HUES6 (cell line): ENCODE measurements around the gene CNNM1.

Experiments
- H3K27ac ChIP-seq: 2 replicates; pipeline ENCODE4 v1.7.0; 2013; ENCODE audit warnings: low read depth, mild to moderate bottlenecking, low read length, inconsistent platforms
- H3K27me3 ChIP-seq: 2 replicates; pipeline ENCODE4 v1.6.1; 2013; ENCODE audit warnings: low read length; ENCODE audit not compliant: control insufficient read depth, insufficient read depth
- H3K36me3 ChIP-seq: 2 replicates; pipeline ENCODE4 v1.6.1; 2013; ENCODE audit warnings: low read length; ENCODE audit not compliant: control insufficient read depth, insufficient read depth
- H3K4me1 ChIP-seq: 2 replicates; pipeline ENCODE4 v1.6.1; 2013; ENCODE audit warnings: low read length; ENCODE audit not compliant: control insufficient read depth, insufficient read depth
- H3K4me3 ChIP-seq: 2 replicates; pipeline ENCODE4 v1.5.1; 2013; ENCODE audit warnings: low read depth, low read length
- H3K9ac ChIP-seq: one replicate; pipeline ENCODE4 v1.6.1; 2013; ENCODE audit warnings: mild to moderate bottlenecking, low read length
- H3K9me3 ChIP-seq: 2 replicates; pipeline ENCODE4 v1.6.1; 2013; ENCODE audit warnings: low read depth, low read length; ENCODE audit not compliant: control insufficient read depth, insufficient read depth

The CNNM1 gene

DNA sequence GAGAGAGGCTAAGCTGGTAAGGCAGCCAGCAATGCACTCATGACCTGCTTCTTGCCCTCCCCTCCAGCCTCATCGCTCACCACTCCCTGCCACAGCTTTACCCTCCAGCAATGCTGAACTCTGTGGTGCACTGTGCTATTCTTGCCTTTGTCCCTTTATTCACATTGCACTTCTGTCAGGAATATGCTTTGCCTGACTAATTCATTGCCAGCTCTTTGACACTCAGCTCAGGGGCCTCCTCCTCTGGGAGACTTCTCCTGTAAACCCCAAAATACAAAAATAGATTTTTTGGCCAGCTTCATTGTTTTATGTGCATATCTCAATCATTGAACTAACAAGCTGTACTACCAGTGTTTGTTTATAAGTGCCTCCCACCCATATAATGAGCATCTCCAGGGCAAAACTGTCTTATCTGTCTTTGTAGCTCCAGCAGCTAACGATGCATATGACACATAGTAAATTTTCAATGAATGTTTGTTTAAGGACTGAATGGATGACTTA is 8.2 kb downstream of the CNNM1 start:
- no peak overlapping the region for H3K9ac ChIP-seq
- H3K27ac ChIP-seq: no peak overlapping the region
- no peaks in the 10 kb centered on the region for H3K4me1 ChIP-seq

DNA sequence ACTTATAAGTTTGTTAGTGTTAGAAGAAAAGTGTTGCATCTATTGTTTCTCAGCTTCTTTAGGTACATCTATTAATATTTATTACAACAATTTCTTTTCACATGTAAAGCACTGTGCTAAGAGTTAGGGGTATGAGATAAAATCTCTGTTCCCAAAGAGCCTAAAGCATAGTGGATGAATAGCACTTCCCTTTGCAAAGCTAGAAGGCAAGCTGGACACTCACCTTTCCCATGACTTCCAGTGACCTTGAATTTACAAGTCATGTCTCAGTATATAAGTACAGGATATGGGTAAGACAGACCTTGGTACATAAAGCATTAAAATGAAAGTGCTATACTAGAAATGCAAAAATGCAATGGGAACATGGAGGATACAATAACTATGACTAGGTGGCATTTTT is 8.7 kb downstream of the CNNM1 start:
- H3K9ac ChIP-seq: no peak overlapping the region
- H3K9me3 ChIP-seq: peaks cover 6% of the 10 kb centered on the region
- H3K36me3 ChIP-seq: no peaks in the 10 kb centered on the region
- peaks cover 23% of the 10 kb centered on the region for H3K27me3 ChIP-seq
- H3K4me1 ChIP-seq: no peaks in the 10 kb centered on the region
- H3K4me3 ChIP-seq: no peak overlapping the region
- no peak overlapping the region for H3K27ac ChIP-seq

More for the DNA sequence above, 8.2 kb downstream of the CNNM1 start:
- H3K4me3 ChIP-seq: no peak overlapping the region
- H3K36me3 ChIP-seq: no peaks in the 10 kb centered on the region
- H3K9me3 ChIP-seq: peaks cover 6% of the 10 kb centered on the region
- H3K27me3 ChIP-seq: peaks cover 28% of the 10 kb centered on the region

DNA sequence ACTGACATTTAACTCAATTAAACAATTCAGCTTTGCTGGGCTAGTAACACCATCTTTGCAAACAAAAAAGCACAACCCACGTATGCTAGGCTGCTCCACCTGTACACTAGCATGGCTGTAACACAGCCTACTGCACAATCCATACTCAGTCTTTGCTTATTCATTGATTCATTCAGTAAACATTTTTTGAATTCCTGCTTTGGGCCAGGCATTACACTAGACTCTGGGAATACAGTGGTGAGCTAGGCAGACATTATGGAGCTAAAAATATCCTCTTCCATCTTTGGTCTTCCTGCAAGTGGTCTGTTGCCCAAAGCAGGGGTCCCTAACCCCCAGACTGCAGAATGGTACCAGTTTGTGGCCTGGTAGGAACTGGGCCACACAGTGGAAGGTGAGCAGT is 9.9 kb downstream of the CNNM1 start:
- H3K9me3 ChIP-seq: peaks cover 6% of the 10 kb centered on the region
- no peak overlapping the region for H3K9ac ChIP-seq
- H3K27me3 ChIP-seq: peaks cover 13% of the 10 kb centered on the region; the same call in 1 of the 2 replicates
- H3K36me3 ChIP-seq: no peaks in the 10 kb centered on the region
- H3K4me1 ChIP-seq: no peaks in the 10 kb centered on the region
- H3K4me3 ChIP-seq: no peak overlapping the region
- no peak overlapping the region for H3K27ac ChIP-seq

DNA sequence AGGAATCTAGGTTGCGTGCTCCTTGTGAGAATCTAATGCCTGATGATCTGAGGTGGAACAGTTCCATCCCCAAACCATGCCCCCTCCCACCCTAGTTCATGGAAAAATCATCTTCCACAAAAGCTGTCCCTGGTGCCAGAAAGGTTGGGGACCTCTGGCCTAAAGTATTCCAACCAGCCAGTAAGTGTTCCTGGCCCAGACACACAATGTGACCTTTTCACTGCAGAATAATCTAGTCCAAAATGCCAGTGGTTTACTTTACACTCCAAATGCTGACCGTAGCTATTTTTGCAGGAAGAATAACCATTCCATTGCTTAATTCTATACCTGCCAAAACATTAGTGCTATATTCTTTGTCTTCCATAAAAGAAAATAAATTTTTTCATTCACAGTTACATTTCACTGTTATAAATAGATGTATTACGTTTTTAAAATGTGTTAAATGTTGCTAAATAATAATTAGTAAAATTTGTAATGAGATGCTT is 10.4 kb downstream of the CNNM1 start:
- Histone ChIP-seq H3K27ac (no peak overlapping the region), H3K36me3 (no peaks in the 10 kb centered on the region), H3K9ac (no peak overlapping the region)

DNA sequence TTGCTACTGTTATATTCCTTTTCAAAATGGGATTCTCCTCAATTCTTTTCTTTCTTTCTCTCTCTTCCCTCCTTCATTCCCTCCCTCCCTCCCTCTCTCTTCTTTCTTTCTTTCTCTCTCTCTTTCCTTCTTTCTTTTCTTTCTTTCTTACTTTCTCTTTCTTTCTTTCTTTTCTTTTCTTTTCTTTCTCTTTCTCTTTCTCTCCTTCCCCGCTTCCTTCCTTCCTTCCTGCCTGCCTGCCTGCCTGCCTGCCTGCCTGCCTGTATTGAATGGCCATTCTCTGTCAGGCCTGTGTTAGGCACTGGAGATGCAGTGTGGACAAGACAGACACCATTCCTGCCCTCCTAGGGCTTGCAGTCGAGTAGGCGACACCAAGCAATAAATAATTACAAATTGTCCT is 11.5 kb downstream of the CNNM1 start:
- no peak overlapping the region for H3K27ac ChIP-seq
- peaks cover 6% of the 10 kb centered on the region for H3K9me3 ChIP-seq
- peaks cover 9% of the 10 kb centered on the region; the same call in 1 of the 2 replicates for H3K27me3 ChIP-seq
- H3K9ac ChIP-seq: no peak overlapping the region
- H3K4me1 ChIP-seq: peaks cover 11% of the 10 kb centered on the region; the same call in 1 of the 2 replicates
- H3K36me3 ChIP-seq: no peaks in the 10 kb centered on the region
- no peak overlapping the region for H3K4me3 ChIP-seq

More for the DNA sequence above, 10.4 kb downstream of the CNNM1 start:
- Histone ChIP-seq H3K4me1 (peaks cover 4% of the 10 kb centered on the region; the same call in 1 of the 2 replicates), H3K27me3 (peaks cover 12% of the 10 kb centered on the region; the same call in 1 of the 2 replicates), H3K4me3 (no peak overlapping the region), H3K9me3 (peaks cover 6% of the 10 kb centered on the region)

DNA sequence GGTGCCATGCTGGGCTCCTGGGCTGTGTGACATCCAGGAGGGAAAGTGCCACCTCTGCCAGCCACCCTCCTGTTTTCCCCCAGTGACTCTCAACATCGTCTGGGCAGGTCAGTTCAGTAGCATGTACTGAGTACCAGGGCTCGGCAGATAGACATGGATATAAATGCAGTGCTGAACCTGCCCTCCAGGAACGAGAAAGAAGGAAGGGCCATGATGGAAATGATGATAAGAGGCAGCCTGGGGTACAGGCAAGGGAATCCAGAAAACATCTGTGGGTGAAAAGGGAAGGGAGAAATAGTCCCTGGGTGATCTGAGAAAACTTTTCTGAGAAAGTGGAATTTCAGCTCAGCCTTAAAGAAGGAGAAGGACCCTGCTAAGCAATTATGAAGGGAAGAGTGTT is 12.1 kb downstream of the CNNM1 start:
- Histone ChIP-seq H3K9me3 (peaks cover 6% of the 10 kb centered on the region), H3K27ac (no peak overlapping the region), H3K36me3 (no peaks in the 10 kb centered on the region), H3K4me1 (peaks cover 11% of the 10 kb centered on the region; the same call in 1 of the 2 replicates), H3K4me3 (no peak overlapping the region), H3K9ac (no peak overlapping the region), H3K27me3 (peaks cover 3% of the 10 kb centered on the region; the same call in 1 of the 2 replicates)

DNA sequence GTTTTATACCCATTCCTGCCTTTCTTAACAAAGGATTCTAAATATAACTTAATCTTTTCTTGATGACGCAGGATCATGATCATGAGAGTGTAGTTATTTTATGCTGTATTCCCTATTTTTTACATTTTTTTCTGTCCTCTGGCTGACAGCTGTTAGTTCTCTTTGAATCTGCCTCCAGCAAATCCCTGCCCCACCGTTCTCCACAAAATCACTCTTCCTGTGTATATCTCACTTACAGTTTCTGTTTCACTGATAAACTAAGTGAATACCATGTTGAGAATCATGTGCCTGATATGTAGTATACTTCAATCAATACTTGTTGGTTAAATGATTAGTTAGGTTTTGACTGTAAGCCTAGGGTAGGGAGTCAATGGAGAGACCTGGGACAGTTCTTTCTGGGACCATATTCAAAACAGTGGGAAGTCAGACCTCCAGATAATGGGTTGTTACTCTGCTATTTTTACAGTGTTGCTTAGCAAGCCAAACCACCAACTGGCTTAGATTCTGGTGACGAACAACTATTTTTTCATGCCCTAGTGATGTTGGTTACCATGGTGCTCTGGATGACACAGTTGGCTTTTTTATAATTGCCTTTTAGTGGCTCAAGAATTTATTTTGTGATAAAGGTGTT is 12.8 kb downstream of the CNNM1 start:
- Histone ChIP-seq H3K27ac (no peak overlapping the region), H3K27me3 (peaks cover 3% of the 10 kb centered on the region; the same call in 1 of the 2 replicates), H3K9me3 (peaks cover 6% of the 10 kb centered on the region), H3K9ac (no peak overlapping the region), H3K36me3 (no peaks in the 10 kb centered on the region), H3K4me1 (peaks cover 11% of the 10 kb centered on the region; the same call in 1 of the 2 replicates), H3K4me3 (no peak overlapping the region)

DNA sequence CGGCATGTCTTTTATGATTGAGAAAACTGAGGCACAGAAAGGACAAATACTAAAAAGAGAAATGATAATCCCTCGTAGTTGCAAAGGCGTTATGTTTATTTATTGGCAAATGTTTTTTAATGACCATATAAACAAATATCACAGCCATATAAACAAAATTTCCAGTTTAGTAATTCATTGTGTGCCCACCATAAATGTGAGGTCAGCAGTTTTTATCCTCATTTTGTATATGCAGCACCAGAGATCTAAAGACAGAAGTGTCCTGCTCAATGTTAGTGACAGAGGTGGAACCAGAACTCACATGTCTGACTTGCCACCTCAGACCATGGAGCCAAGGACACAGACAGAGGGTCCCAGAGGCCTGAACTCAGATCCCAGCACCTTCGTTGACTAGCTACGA is 14.1 kb downstream of the CNNM1 start:
- Histone ChIP-seq H3K9ac (no peak overlapping the region), H3K9me3 (peaks cover 6% of the 10 kb centered on the region), H3K4me1 (peaks cover 11% of the 10 kb centered on the region; the same call in 1 of the 2 replicates), H3K27me3 (peaks cover 3% of the 10 kb centered on the region; the same call in 1 of the 2 replicates), H3K36me3 (no peaks in the 10 kb centered on the region), H3K4me3 (no peak overlapping the region), H3K27ac (no peak overlapping the region)

DNA sequence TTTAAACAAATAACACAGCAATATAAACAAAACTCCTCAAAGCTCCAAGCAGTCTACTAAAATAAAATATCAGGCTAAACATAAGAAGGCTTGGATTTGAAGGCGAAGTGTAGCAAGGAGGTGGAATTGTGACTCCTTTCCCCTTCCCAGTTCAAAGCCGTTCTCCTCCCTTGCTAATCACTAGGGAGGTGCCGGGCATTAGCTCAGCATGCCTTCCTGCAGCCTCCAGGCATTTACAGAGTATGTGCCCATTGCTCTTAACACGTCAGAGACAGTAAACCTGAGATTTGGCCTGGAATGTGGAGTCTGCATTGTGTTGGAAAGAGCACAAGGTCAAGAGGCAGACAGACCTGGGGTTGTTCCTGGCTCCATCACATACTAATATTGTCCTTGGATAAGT is 15.6 kb downstream of the CNNM1 start:
- Histone ChIP-seq H3K36me3 (no peaks in the 10 kb centered on the region), H3K27me3 (peaks cover 3% of the 10 kb centered on the region; the same call in 1 of the 2 replicates), H3K27ac (no peak overlapping the region; the same call in 1 of the 2 replicates), H3K4me3 (no peak overlapping the region), H3K9ac (no peak overlapping the region), H3K4me1 (peaks cover 11% of the 10 kb centered on the region; the same call in 1 of the 2 replicates), H3K9me3 (no peaks in the 10 kb centered on the region)

DNA sequence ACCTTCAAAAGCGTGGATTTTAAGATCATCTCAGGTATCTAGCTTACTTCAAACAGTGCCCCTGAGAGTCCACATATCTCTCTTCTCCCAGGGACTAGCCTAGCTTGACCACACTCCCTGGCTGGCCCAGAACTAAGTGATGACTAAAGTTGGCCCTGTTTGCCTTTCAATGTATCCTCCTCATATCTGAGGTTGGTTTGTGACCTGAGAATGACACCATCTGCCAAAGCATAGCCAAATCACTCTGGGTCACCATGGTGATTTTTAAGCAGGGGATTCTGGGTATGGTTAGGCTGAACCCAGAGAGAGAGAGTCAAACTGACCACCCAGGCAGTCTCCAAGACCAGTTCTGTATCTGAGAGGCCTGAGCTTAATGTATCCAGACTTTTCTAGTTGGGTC is 16.2 kb downstream of the CNNM1 start:
- Histone ChIP-seq H3K9me3 (no peaks in the 10 kb centered on the region), H3K9ac (no peak overlapping the region), H3K4me1 (peaks cover 11% of the 10 kb centered on the region; the same call in 1 of the 2 replicates), H3K27ac (no peak overlapping the region), H3K36me3 (no peaks in the 10 kb centered on the region), H3K4me3 (no peak overlapping the region), H3K27me3 (peaks cover 3% of the 10 kb centered on the region; the same call in 1 of the 2 replicates)

DNA sequence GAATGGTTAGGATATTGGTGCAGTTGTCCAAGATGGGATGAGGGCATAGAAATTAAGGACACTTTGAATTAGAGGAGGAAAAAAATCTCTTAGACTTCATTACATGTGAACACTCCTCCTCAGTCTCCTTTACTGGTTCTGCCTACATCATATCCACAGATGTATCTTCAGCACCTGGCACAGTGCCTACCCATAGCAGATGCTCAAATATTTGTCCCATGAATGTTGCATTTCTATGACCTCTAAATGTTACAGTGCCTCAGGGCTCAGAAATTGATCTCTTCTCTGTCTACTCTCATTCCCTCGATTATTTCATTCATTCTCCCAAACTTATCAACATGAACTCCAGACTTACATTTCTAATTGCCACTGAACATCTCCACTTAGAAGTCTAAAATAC is 17.1 kb downstream of the CNNM1 start:
- peaks cover 3% of the 10 kb centered on the region; the same call in 1 of the 2 replicates for H3K27me3 ChIP-seq
- H3K4me1 ChIP-seq: peaks cover 11% of the 10 kb centered on the region; the same call in 1 of the 2 replicates
- H3K4me3 ChIP-seq: no peak overlapping the region
- H3K36me3 ChIP-seq: no peaks in the 10 kb centered on the region
- H3K9ac ChIP-seq: no peak overlapping the region
- no peak overlapping the region for H3K27ac ChIP-seq
- H3K9me3 ChIP-seq: no peaks in the 10 kb centered on the region
